CD14-positive monocyte (primary cell): ENCODE results near the gene CAP2. TPM values are rescaled to one million over a fixed set of nuclear protein-coding genes. Genes with fewer than 3 reads are reported as not detected.
A peak's percentile ranks its signal among the peaks of the same experiment; 100 is the strongest.

Experiments used
- DNase-seq, 3 donors: peaks; one replicate each; pipeline ENCODE4 v3.0.0-alpha.2; 2011 to 2022
- H2AFZ ChIP-seq: 2 replicates; pipeline ENCODE4 v1.6.0; 2012; ENCODE audit warnings: mild to moderate bottlenecking, low read depth, low read length, inconsistent platforms; ENCODE audit not compliant: insufficient read depth, poor library complexity, severe bottlenecking
- H3K27ac ChIP-seq, 2 donors: 1 replicate in 1 of 2; 2 replicates in 1 of 2; pipeline ENCODE4 v1.5.1; 2012 to 2013; ENCODE audit warnings: low read length in 2 of 2, control low read depth in 1 of 2, inconsistent platforms in 1 of 2, low read depth in 1 of 2, mild to moderate bottlenecking in 1 of 2
- H3K27me3 ChIP-seq, 2 donors: one replicate each; pipeline versions ENCODE4 v1.6.0 to v1.6.1; 2011 to 2013; ENCODE audit warnings: low read length in 2 of 2; ENCODE audit not compliant: control insufficient read depth in 2 of 2, insufficient read depth in 2 of 2
- H3K36me3 ChIP-seq, 2 donors: replicated peaks in 1 of 2; 1 replicate in 1 of 2; 2 replicates in 1 of 2; pipeline versions ENCODE4 v1.5.1 to v1.6.1; 2012 to 2013; ENCODE audit warnings: low read length in 2 of 2, control low read depth in 1 of 2, inconsistent platforms in 1 of 2, mild to moderate bottlenecking in 1 of 2; ENCODE audit not compliant: insufficient read depth in 2 of 2, control insufficient read depth in 1 of 2
- H3K4me1 ChIP-seq, 2 donors: 1 replicate in 1 of 2; 2 replicates in 1 of 2; pipeline versions ENCODE4 v1.5.1 to v1.6.1; 2012 to 2013; ENCODE audit warnings: low read length in 2 of 2, control low read depth in 1 of 2, inconsistent platforms in 1 of 2, mild to moderate bottlenecking in 1 of 2, moderate library complexity in 1 of 2; ENCODE audit not compliant: insufficient read depth in 2 of 2, control insufficient read depth in 1 of 2
- H3K4me2 ChIP-seq: replicated peaks from 2 replicates; pipeline ENCODE3; 2012; ENCODE audit warnings: low read length, moderate library complexity, mild to moderate bottlenecking; ENCODE audit not compliant: poor library complexity, severe bottlenecking; ENCODE audit errors: extremely low read depth
- H3K4me3 ChIP-seq, 3 experiments: fragments of 200-600 bp in 1 of 3; sonication (generic) in 1 of 3; replicated peaks in 1 of 3; 1 replicate in 2 of 3; 2 replicates in 1 of 3; pipeline ENCODE4 v1.5.1; 2011 to 2013; ENCODE audit warnings: low read length in 3 of 3, mild to moderate bottlenecking in 3 of 3, control low read depth in 2 of 3, low read depth in 2 of 3, inconsistent platforms in 1 of 3, moderate library complexity in 1 of 3
- H3K79me2 ChIP-seq: 2 replicates; pipeline ENCODE4 v1.6.0; 2012; ENCODE audit warnings: mild to moderate bottlenecking, control low read depth, inconsistent platforms, low read length, moderate library complexity; ENCODE audit not compliant: insufficient read depth
- H3K9ac ChIP-seq: 2 replicates; pipeline ENCODE4 v1.6.0; 2017; ENCODE audit warnings: low read length, mild to moderate bottlenecking; ENCODE audit not compliant: insufficient read depth, poor library complexity, severe bottlenecking
- H3K9me3 ChIP-seq, 2 donors: replicated peaks in 1 of 2; 1 replicate in 1 of 2; 2 replicates in 1 of 2; pipeline versions ENCODE4 v1.5.1 to v1.6.1; 2012 to 2013; ENCODE audit warnings: low read length in 2 of 2, control low read depth in 1 of 2; ENCODE audit not compliant: control insufficient read depth in 1 of 2, insufficient read depth in 1 of 2
- H4K20me1 ChIP-seq: 2 replicates; pipeline ENCODE4 v1.6.0; 2012; ENCODE audit warnings: mild to moderate bottlenecking, low read length, control low read depth, moderate library complexity; ENCODE audit not compliant: insufficient read depth
- H3K27ac Mint-ChIP-seq, 7 donors: one replicate each; pipeline ENCODE4 v1.8.0; 2020; ENCODE audit warnings: mild to moderate bottlenecking in 7 of 7, mixed read lengths in 7 of 7, moderate library complexity in 6 of 7, inconsistent platforms in 2 of 7
- H3K27me3 Mint-ChIP-seq, 3 donors: one replicate each; pipeline ENCODE4 v1.8.0; 2021 to 2022; ENCODE audit warnings: low read depth in 3 of 3, mild to moderate bottlenecking in 3 of 3, mixed read lengths in 3 of 3, moderate library complexity in 3 of 3, inconsistent platforms in 1 of 3
- H3K36me3 Mint-ChIP-seq, 2 donors: one replicate each; pipeline ENCODE4 v1.8.0; 2020; ENCODE audit warnings: mixed read lengths in 2 of 2, inconsistent platforms in 1 of 2, mild to moderate bottlenecking in 1 of 2
- H3K4me1 Mint-ChIP-seq: one replicate; pipeline ENCODE4 v1.8.0; 2020; ENCODE audit warnings: mild to moderate bottlenecking, mixed read lengths
- H3K4me3 Mint-ChIP-seq, 2 donors: one replicate each; pipeline ENCODE4 v1.8.0; 2020; ENCODE audit warnings: mild to moderate bottlenecking in 2 of 2, mixed read lengths in 2 of 2, moderate library complexity in 1 of 2
- H3K9me3 Mint-ChIP-seq, 7 donors: one replicate each; pipeline ENCODE4 v1.8.0; 2020 to 2022; ENCODE audit warnings: mixed read lengths in 7 of 7, mild to moderate bottlenecking in 6 of 7, moderate library complexity in 6 of 7, inconsistent platforms in 2 of 7
- CTCF ChIP-seq: fragments of 200-600 bp; IDR thresholded peaks from one replicate; pipeline ENCODE4 v1.8.0; 2022; ENCODE audit warnings: antibody characterized with exemption, mild to moderate bottlenecking
- WGBS: methylation state at CpG from one replicate; pipeline ENCODE4 v1.1.5; 2013; ENCODE audit warnings: missing lambda C conversion rate; ENCODE audit not compliant: insufficient coverage; 5-methylcytosine and 5-hydroxymethylcytosine counted together
- intact Hi-C, 2 donors: fragments of 100-400 bp; cut with micrococcal nuclease; formaldehyde crosslinking; loops; one replicate each; pipeline versions ENCODE4 v1.15.0 to v1.15.1; 2023
- polyA plus RNA-seq, 3 donors: library from polyadenylated mRNA; depleted of rRNA in 1 of 3; unstranded in 2 of 3; stranded (reverse) in 1 of 3; fragments of 300-500 nt in 2 of 3; fragments of >200 nt in 1 of 3; fragmentation: Illumina TruSeq in 2 of 3; gene quantifications; 1 replicate in 2 of 3; 2 replicates in 1 of 3; pipeline ENCODE4 v1.2.3, GENCODE V29; 2012 to 2021

Gene CAP2
- polyA plus RNA-seq, 3 donors: not detected

- intact Hi-C loops: no loop called here
- Mint-ChIP-seq H3K36me3 (peaks cover 0 to 3% of the 10 kb centered on the region in 2 donors), H3K4me1 (peaks cover 17% of the 10 kb centered on the region), H3K27ac (peak overlapping the region in 1 of 7 donors; percentile 36), H3K9me3 (peaks cover 2 to 10% (median 8%) of the 10 kb centered on the region in 7 donors), H3K4me3 (no peak overlapping the region), H3K27me3 (peaks cover 16 to 26% (median 18%) of the 10 kb centered on the region in 3 donors)
- Histone ChIP-seq H3K36me3 (no peaks in the 10 kb centered on the region), H3K79me2 (no peaks in the 10 kb centered on the region), H3K4me2 (no peak overlapping the region), H3K4me3 (no peak overlapping the region), H2AFZ (no peak overlapping the region), H3K27me3 (peaks cover 0 to 5% of the 10 kb centered on the region in 2 donors), H3K9me3 (no peaks in the 10 kb centered on the region), H3K9ac (no peak overlapping the region), H3K4me1 (peaks cover 7 to 13% of the 10 kb centered on the region in 2 donors), H3K27ac (no peak overlapping the region), H4K20me1 (no peaks in the 10 kb centered on the region)
- WGBS: 42% methylated on average over 4 of the region's 5 CpGs
- no peak for DNase-seq
- TF ChIP-seq CTCF: no peak
Observed at GRCh38 chr6:17583811-17584210, 190.4 kb downstream of the CAP2 start.

- Mint-ChIP-seq H3K27ac (no peak overlapping the region), H3K4me1 (peaks cover 17% of the 10 kb centered on the region), H3K27me3 (peaks cover 16 to 24% (median 18%) of the 10 kb centered on the region in 3 donors), H3K9me3 (peaks cover 2 to 9% (median 7%) of the 10 kb centered on the region in 7 donors), H3K36me3 (peaks cover 0 to 3% of the 10 kb centered on the region in 2 donors), H3K4me3 (no peak overlapping the region)
- peak; percentile 83 for TF ChIP-seq CTCF
- DNase-seq: peak in 1 of 3 donors; percentile 30
- Histone ChIP-seq H3K4me3 (no peak overlapping the region), H3K9me3 (no peaks in the 10 kb centered on the region), H3K4me1 (peaks cover 7 to 13% of the 10 kb centered on the region in 2 donors), H3K27me3 (peaks cover 0 to 5% of the 10 kb centered on the region in 2 donors), H3K9ac (no peak overlapping the region), H3K79me2 (no peaks in the 10 kb centered on the region), H3K4me2 (peak overlapping the region; percentile 33), H3K36me3 (no peaks in the 10 kb centered on the region), H4K20me1 (no peaks in the 10 kb centered on the region), H2AFZ (no peak overlapping the region), H3K27ac (no peak overlapping the region)
- no CpG with 5 or more reads among the region's 7 CpGs for WGBS
- intact Hi-C loops: no loop called here
Observed at GRCh38 chr6:17584241-17584803, 190.9 kb downstream of the CAP2 start.
